Activated CD8-positive, alpha-beta T cell treated with anti-CD3 and anti-CD28 coated beads for 36 hours (primary cell): Measurements from ENCODE around the gene MACF1. TPM values are rescaled to one million over a fixed set of nuclear protein-coding genes. Genes with fewer than 3 reads are reported as not detected.

Experiments
- ATAC-seq: fragments of 200-7000 bp; cut with Tn5 transposase; one replicate; pipeline ENCODE4 v1.10.0; 2021; ENCODE audit warnings: mild to moderate bottlenecking, moderate library complexity
- CTCF ChIA-PET: fragments of 350-600 bp; sonication (Branson Sonifier 250); formaldehyde crosslinking; loops from one replicate; lab custom pipeline; 2021; ENCODE audit warnings: antibody characterized with exemption; lab: Charles Lee
- POLR2A ChIA-PET: fragments of 350-600 bp; sonication (Branson Sonifier 250); formaldehyde crosslinking; loops from one replicate; lab custom pipeline; 2021; ENCODE audit warnings: antibody characterized with exemption; lab: Charles Lee
- DNase-seq: peaks from one replicate; pipeline ENCODE4 v3.0.0-alpha.2; 2020
- H3K27ac Mint-ChIP-seq: one replicate; pipeline ENCODE4 v1.8.0; 2021; ENCODE audit warnings: mild to moderate bottlenecking, mixed read lengths
- H3K27me3 Mint-ChIP-seq: one replicate; pipeline ENCODE4 v1.8.0; 2021; ENCODE audit warnings: mixed read lengths
- H3K36me3 Mint-ChIP-seq: one replicate; pipeline ENCODE4 v1.8.0; 2021; ENCODE audit warnings: low read depth, mixed read lengths
- H3K4me1 Mint-ChIP-seq: one replicate; pipeline ENCODE4 v1.8.0; 2021; ENCODE audit warnings: low read depth, mixed read lengths
- H3K4me3 Mint-ChIP-seq: one replicate; pipeline ENCODE4 v1.8.0; 2021; ENCODE audit warnings: mild to moderate bottlenecking, moderate library complexity, mixed read lengths
- H3K9me3 Mint-ChIP-seq: one replicate; pipeline ENCODE4 v1.8.0; 2021; ENCODE audit warnings: mixed read lengths
- CTCF ChIP-seq: fragments of 200-600 bp; IDR thresholded peaks from one replicate; pipeline ENCODE4 v1.8.0; 2022; ENCODE audit warnings: antibody characterized with exemption, mild to moderate bottlenecking
- intact Hi-C: fragments of 100-400 bp; cut with micrococcal nuclease; formaldehyde crosslinking; loops from one replicate; pipeline ENCODE4 v1.10.0; 2022
- total RNA-seq, 2 experiments: library from RNA; stranded (reverse); gene quantifications; one replicate each; pipeline ENCODE4 v1.2.3, GENCODE V29; 2021

Gene MACF1
- total RNA-seq, 2 experiments from 2014 or later = 201 to 215 TPM

- H3K36me3 Mint-ChIP-seq = peaks cover 41% of the 10 kb centered on the region
- TF ChIP-seq CTCF = no peak
- intact Hi-C loops = no loop called here
- H3K4me1 Mint-ChIP-seq = peaks cover 6% of the 10 kb centered on the region
- DNase-seq (no peak), ATAC-seq (no peak)
- H3K27me3 Mint-ChIP-seq = no peaks in the 10 kb centered on the region
- CTCF ChIA-PET = interaction anchor here (0.9 to 1.8 kb wide), 3 partner anchors 25 to 185 kb away, joined by 3 to 4 read pairs (median 3); no protein-coding TSS in a partner anchor
- H3K4me3 Mint-ChIP-seq = no peak overlapping the region
- no peaks in the 10 kb centered on the region for H3K9me3 Mint-ChIP-seq
- POLR2A ChIA-PET = no interaction called here
- H3K27ac Mint-ChIP-seq = no peak overlapping the region
Measured at GRCh38 chr1:39283858-39284257, 79.4 kb downstream of the MACF1 start.

DNA sequence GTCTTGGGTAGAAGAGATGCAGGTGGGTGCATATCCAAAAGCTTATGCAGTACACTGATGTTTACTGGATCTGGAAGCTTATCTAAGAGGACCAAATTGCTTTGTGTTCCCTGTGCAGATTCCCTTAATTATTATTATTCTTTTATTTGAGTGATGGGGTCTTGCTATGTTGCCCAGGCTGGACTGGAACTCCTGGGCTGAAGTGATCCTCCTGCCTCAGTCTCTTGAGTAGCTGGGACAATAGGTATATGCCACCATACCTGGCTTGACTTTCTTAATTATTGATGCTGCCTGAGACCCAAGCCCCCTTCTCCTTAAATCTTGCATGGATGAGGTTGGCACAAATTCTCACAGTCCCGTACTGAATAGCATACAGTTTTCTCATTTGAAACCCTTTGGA is 83.0 kb downstream of the MACF1 start:
- intact Hi-C loops = no loop called here
- ChIA-PET CTCF (interaction anchor here (1.2 to 1.6 kb wide), 3 partner anchors 28 to 189 kb away, joined by 3 to 4 read pairs (median 4); no protein-coding TSS in a partner anchor), POLR2A (interaction anchor here (0.9 kb wide), 1 partner anchor 53 kb away, joined by 3 read pairs; no protein-coding TSS in a partner anchor)
- Mint-ChIP-seq H3K4me1 (peaks cover 2% of the 10 kb centered on the region), H3K4me3 (no peak overlapping the region), H3K36me3 (peaks cover 62% of the 10 kb centered on the region), H3K9me3 (no peaks in the 10 kb centered on the region), H3K27ac (no peak overlapping the region), H3K27me3 (no peaks in the 10 kb centered on the region)
- DNase-seq (no peak), ATAC-seq (no peak)
- TF ChIP-seq CTCF = no peak

DNA sequence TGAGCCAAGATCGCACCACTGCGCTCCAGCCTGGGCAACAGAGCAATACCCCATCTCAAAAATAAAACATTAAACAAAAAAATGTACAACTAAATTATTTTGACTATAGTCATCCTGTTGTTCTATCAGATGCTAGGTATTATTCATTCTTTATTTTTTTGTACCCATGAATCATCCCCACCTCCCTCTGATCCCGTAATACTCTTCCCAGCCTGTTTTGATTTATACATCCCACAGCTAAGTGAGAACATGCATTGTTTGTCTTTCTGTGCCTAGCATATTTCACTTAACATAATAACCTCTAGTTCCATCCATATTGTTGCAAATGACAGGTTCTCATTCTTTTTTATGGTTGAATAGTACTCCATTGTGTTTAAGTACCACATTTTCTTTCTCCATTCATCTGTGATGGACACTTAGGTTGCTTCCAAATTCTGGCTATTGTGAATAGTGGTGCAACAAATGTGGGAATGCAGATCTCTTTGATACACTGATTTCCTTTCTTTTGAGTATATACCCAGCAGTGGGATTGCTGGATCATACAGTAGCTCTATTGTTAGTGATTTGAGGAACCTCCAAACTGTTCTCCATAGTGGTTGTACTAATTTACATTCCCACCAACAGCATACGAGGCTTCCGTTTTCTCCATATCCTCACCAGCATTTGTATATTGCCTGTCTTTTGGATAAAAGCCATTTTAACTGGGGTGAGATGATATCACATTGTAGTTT is 84.4 kb downstream of the MACF1 start:
- TF ChIP-seq CTCF = no peak
- Mint-ChIP-seq H3K36me3 (peaks cover 62% of the 10 kb centered on the region), H3K27ac (no peak overlapping the region), H3K4me3 (no peak overlapping the region), H3K4me1 (peaks cover 6% of the 10 kb centered on the region), H3K27me3 (no peaks in the 10 kb centered on the region), H3K9me3 (no peaks in the 10 kb centered on the region)
- ChIA-PET CTCF (interaction anchor here (1.1 kb wide), 1 partner anchor 106 kb away, joined by 3 read pairs; no protein-coding TSS in a partner anchor), POLR2A (no interaction called here)
- DNase-seq = no peak
- intact Hi-C loops = no loop called here
- no peak for ATAC-seq

- ChIA-PET CTCF (interaction anchor here (1.0 to 1.1 kb wide), 2 partner anchors 120 to 194 kb away, joined by 3 read pairs; no protein-coding TSS in a partner anchor), POLR2A (no interaction called here)
- Mint-ChIP-seq H3K9me3 (no peaks in the 10 kb centered on the region), H3K36me3 (peaks cover 62% of the 10 kb centered on the region), H3K27ac (peak overlapping the region; percentile 38), H3K27me3 (no peaks in the 10 kb centered on the region), H3K4me3 (no peak overlapping the region), H3K4me1 (peaks cover 6% of the 10 kb centered on the region)
- intact Hi-C loops = no loop called here
- no peak for TF ChIP-seq CTCF
- ATAC-seq (no peak), DNase-seq (no peak)
Measured at GRCh38 chr1:39292401-39292800, 87.9 kb downstream of the MACF1 start.
